ENCODE measurements around the gene WDFY2.

Gene WDFY2

GRCh38 chr13:51742611-51743010 is 158.3 kb downstream of the WDFY2 start:
- DNase-seq, result no peak

DNA sequence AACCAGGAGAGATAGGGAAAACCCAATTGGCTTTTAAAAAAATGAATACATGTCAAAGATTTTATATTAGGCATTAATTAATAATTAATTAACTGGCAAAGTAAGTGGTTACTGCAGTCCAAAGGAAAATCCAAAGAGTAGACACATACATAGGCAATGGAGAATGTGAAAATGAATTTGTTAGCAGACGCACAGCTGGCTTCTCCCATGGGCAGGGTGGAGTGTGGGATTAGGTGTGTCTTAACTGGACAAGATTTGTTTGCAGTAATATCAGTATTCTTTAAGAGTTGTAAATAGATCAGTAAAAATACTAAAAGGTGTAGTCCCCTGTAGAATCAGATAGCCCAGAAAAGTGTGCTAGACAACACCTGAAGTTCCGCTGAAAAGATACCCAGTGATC is 161.0 kb downstream of the WDFY2 start:
- DNase-seq, result no peak

GRCh38 chr13:51746802-51747201 is 162.5 kb downstream of the WDFY2 start:
- DNase-seq, result no peak

DNA sequence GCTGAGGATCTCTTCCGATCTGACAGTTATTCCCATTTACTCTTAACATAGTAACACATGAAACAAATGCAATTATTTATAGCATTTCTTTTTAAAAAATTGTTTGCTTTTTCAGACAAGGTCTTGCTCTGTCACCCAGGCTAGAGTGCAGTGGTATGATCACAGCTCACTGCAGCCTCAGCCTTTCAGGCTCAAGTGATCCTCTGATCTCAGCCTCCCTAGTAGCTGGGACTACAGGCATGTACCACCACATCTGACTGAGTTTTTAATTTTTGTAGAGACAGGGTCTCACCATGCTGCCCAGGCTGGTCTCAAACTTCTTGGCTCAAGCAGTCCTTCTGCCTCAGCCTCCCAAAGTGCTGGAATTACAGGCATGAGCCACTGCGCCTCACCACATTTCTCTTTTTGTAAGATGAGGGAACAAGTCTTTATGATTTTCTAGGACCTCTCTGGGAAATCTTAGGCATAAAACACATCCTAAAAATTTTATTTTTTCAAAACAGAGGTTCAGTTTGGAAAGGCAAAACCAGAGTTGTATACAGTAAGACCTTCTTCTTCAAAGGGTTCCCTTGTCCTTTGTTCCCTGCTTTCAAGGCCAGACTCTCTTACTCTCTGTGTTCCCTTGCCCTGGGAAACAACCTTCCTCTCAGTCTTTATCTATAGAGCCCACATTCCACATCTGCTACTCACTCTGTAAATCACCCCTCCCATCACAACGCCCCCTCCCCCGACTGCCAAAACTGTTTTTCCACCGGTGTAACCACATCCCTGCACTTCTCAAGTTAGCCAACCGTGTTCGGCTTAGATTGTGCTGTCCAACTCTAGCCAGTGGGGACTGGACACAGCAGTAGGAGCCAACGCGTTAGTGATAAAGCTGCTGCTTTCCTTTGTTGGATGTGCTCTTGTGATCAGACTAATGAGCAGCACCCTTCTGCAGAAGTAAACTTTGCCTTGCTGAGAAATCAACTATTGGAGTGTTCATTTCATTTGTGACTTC is 163.5 kb downstream of the WDFY2 start:
- DNase-seq, result no peak

GRCh38 chr13:51756651-51757050 is 172.4 kb downstream of the WDFY2 start:
- no peak for DNase-seq

- no peak for DNase-seq
These were observed 174.4 kb downstream of the WDFY2 start for GRCh38 chr13:51758691-51759090.

- no peak for DNase-seq
These were observed 175.0 kb downstream of the WDFY2 start for GRCh38 chr13:51759240-51759639.

DNA sequence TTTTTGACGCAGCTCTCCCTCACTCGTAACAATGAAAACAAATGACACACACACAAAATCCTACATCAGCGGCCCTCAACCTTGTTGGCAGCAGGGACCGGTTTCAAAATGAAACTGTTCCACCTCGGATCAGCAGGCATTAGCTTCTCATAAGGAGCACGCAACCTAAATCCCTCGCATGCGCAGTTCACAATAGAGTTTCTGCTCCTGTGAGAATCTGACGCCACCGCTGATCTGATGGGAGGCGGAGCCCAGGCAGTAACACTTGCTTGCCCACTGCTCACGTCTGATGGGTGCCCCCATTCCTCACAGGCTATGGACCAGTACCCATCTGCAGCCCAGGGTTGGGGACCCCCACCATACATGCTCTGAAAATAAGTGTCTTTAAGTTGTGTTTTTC is 176.3 kb downstream of the WDFY2 start:
- no peak for DNase-seq

DNA sequence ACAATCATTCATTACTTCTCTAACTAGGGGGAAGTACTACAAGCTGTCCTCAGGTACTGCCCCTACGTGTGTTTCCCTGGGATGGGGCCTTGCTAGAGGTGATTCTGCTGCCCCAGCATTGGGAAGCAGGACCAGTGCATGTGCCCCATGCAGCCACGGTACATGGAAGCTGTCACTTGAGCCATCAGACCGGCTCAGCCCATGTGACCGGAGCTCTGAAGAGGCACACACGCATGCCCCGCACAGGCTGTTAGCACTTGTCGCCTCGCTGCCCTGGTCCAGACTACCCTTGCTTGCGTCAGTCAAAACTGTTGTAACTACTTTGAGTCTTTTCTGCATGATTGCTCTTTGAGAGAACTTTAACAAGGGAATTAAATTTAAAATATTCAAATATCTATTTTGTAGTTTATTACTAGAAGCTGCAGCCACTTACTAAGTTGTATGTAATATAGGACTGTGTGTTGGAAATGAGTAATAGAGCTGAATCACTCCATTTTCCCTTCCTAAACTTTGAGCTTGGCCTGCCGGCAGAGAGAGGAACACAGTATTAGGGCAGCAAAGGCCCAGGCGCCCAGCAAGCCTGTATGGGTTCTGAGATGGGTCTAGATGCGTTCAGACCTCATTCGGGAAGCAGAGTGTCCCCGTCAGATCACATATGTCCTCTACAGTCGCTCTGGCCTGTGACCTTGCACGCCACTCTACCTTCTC is 177.5 kb downstream of the WDFY2 start:
- no peak for DNase-seq

- no peak for DNase-seq
These were observed 179.2 kb downstream of the WDFY2 start for GRCh38 chr13:51763486-51763885.

DNA sequence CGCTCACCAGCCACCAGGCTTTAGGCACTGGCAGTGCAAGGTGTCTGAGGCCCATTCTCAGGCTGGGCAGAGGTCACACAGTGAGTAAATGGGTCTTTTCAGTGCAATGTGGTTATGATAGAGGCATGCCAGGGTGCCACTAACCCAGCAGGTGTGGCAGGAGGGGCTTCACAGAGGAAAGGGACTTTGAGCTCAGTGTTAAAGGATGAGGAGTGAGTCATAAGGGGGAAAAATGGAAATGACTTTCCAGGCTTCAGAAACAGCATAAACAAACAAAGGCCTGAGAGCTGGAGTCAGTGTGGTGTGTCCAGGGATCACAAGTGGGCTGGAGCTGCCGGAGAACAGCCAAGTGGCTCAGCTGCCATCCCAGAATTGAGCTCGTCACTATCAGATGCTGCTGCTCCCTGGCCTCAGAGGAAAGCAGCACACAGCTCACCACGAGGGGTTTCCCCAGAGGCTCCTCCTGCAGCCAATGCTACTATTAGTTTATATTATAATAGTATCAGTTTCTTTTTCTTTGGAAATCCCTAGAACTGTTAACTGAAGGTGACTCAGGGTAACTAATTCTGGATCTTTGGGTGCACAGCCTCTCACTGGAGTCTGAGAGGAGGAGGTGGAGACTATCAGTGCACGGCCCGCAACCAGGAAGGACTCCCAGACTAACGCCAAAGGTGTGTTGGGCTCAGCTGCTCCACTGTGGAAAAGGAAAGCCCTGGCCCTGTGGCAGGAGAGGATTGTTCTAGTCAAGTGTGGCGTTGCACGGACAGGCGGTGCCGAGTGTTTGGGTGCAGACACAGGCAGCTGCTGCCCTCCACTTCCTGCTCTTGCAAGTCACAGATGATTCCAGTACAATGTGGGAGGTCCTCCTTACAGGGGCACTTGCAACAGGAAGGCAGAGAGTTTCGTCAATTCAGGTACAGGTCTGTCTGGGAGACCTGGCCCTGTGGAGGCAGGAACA is 180.2 kb downstream of the WDFY2 start:
- DNase-seq, result peak; percentile 43

DNA sequence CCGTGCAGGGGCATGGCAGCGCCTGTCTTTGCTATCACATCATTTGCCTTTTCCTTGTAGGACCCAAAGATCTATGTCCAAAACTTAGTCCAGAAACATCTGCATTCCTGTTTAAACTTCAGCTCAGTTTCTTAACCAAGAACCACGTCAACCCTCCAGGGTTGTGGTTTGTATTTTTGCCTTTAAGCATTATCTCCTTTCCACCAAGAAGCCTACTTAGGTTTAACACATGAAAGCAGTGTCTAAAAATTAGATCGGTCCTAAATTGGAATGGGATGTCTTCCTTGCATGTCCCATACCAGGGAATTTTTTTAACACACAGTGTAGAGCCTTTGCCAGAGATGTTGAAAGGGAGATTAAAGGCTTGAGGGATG is 180.9 kb downstream of the WDFY2 start:
- DNase-seq, result no peak

- DNase-seq, result no peak
These were observed 182.8 kb downstream of the WDFY2 start for GRCh38 chr13:51767100-51767499.

DNA sequence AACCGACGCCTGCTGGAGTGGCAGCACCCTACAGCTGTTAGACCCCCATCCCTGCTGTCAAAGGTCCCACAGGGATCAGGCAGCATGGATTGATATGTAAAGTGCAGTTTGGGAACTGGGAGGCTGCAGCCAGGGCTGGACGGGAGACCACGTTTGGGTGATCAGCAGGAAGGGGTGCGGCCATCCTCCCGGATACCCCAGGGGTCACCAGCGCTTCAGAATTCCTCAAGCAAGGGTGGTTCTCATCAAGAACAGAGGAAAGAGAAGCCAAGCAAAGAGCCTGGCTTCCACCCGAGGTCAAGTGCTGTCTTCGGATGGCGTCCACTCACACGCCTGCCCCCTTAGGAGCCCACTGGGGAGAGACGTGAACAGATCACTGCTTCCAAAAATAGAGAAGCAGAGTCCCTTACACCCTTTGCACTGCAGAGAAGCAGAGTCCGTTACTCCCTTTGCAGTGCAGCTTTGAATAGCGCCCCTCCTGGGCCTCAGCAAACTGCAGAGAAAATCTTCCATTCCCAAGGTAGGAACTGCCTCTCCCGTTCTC is 184.2 kb downstream of the WDFY2 start:
- no peak for DNase-seq

- no peak for DNase-seq
These were observed 184.7 kb downstream of the WDFY2 start for GRCh38 chr13:51768976-51769375.

DNA sequence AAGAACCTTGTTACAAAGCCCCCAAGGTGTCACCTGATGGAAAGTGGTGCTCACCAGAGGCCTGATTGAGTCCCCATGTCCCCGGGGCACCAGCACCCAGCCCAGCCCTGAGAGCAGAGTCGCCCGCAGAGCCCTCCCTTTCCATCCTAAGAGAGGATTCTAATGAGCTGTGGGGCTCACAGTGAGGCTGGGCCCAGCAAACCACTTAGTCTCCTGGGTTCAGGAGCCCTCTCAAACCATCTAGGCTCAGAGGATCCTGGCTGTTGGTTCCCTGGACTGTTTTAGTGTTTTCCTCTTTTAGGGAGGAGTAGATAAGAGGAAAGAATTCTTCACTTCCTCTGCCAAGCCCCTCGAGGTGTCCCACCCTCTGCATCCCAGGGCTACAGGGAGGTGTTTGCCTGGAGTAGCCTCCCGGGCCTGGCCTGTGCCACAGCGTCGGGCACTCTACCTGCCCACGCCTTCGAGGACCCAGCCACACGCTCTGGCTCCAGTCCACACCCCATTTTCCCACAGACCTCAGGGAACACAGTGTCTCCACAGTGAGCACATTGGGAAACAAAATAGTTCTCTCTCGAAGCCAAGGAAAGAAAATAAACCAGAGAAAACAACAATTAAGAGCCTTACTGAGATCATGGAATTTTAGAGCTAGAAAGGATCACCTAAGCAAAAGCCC is 185.3 kb downstream of the WDFY2 start:
- DNase-seq, result no peak

GRCh38 chr13:51770160-51770559 is 185.9 kb downstream of the WDFY2 start:
- no peak for DNase-seq

DNA sequence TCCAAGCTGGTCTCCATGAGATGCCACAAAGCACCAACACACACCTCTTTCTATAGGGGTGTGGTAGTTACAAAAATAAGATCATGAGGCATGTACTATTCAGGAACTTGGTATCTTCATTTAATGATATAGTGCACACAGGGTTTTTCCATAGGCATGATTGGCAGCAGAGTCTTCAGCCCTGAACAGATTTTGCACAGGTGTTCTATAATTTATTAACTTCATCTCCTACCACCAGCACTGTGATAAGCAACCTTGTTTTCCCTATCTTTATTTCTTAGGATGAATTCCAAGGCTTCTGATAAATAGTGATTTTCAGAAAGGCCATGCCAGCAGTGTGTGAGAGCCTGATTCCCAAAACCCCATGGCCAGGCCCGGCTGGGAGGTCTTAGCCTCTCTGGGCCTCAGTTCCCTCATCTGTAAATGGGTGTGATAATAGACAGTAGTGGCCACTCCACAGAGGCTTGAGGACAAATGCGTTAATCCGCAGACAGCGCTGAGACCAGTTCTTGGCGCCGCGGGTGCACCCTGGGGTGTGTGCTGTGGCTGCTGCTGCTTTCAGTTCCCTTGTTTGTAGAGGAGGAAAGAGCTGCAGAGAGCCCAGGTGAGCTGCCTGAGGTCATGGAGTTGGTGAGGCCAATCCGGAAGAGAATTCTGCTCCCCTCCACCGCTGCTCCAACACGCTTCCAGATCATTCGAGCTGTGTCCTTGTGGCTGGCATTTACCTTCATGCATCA is 186.6 kb downstream of the WDFY2 start:
- no peak for DNase-seq

DNA sequence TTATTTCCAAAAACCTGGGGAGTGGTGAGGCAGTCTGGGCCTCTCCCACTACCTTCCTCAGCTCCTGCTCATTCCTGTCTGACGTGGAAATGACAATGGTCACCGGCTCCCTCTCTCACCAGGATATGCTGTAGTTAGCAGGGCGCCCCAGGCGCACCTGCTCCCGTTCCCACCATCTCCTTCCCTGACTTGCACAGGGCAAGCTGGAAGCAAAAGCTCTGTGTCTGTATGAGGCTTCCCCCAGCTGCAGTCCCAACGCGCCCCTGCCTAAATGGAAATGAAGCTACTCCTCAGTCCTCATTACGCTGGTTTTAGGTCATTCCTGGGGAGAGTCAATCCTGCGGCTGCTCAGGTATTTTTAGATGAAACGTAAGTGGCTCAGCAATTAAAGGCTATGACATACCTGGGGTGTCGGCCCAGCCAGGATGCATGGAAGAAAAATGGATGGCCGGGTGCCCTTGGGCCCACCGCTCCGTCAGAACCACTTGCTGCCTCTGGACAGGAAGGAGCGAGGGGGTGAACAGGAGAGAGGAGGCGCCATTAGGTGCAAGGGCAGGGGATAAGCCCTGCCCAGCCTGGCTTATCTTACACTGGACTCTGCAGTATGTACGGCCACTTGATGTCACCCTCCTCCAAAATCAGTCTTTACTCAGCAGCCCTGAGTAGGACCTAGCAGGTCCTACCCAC is 187.3 kb downstream of the WDFY2 start:
- DNase-seq, result no peak

GRCh38 chr13:51772105-51772455 is 187.8 kb downstream of the WDFY2 start:
- no peak for DNase-seq

DNA sequence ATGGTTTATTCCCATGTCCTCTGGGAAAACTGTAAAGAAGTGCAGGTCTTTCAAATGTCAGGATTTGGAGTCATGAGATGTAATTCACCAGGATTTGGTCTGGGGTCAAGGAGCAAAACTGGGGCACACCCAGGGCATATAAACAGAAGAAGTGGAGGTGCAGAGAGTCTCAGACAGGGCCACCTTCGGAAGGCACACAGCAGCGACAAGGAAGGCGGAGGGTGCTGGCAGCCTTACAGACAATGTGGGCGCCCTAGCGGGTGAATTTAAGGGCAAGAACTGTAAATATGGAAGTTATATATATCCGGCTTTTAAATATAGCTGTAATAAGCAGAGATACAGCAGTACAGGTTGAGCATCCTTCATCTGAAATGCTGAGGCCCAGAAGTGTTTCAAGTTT is 188.5 kb downstream of the WDFY2 start:
- DNase-seq, result no peak

Measured in NCI-H510A treated with DMSO at 0.1 percent for 48 hours (cell line).